ENCODE measurements around the gene OSBPL3. TPM values are rescaled to one million over a fixed set of nuclear protein-coding genes. Genes with fewer than 3 reads are reported as not detected.

OSBPL3 gene
- polyA plus RNA-seq, 1 donor from 2014 or later = 0.26 TPM

DNA sequence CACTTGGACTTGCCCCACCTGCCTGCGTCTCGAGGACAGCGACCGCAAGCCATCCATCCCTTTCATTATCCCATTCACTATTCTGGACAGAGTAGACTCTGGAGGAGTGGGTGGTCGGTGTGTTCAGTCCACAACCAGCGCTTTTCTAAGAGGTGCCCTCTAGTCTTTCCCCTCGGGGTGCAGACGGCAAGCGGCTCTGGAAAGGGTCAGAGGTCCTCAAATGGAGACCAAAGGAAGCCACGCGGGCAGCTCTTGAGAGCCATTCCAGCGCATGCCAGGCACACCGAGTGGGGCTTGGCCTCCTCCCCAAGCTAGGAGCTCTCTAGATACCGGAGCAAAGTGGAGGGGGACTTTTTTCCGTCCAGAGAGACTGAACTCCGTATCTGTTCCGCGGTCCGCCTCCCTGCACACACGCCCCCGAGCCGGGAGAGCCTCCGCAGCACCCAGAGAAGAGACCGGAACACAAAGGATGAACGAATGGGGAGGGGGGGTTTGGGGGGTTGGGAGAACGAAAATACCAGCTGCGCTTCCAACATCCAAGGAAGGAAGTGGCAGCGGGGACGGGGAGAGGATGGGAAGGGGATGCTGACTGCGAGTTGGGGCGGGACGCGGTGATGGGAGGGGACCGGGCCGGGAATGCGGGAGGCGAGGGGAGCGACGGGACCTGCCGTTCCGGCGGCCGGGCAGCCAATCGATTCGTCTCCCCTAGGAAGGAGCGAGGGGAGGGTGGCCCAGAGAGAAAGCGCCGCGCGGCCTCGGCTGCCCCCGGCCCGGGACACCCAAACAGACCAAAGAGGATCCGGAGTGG lies 223.2 kb downstream of the OSBPL3 start:
- Histone ChIP-seq H2AFZ (ENCODE audit: low read depth, low read length) (peak overlapping the region; percentile 86), H3K9me3 (ENCODE audit: low read length) (no peaks in the 10 kb centered on the region), H3F3A (ENCODE audit: insufficient read depth, low read length, poor library complexity, severe bottlenecking) (no peaks in the 10 kb centered on the region), H4K20me1 (ENCODE audit: insufficient read depth) (no peaks in the 10 kb centered on the region), H3K27ac (ENCODE audit: low read length) (peak overlapping the region; percentile 71), H3K27me3 (ENCODE audit: insufficient read depth, low read depth, low read length) (no peaks in the 10 kb centered on the region), H3K4me3 (ENCODE audit: low read length) (peak overlapping the region; percentile 79), H3K9me2 (ENCODE audit: insufficient read depth, low read length) (no peaks in the 10 kb centered on the region), H3K9ac (ENCODE audit: low read length) (peak overlapping the region; percentile 85), H3K79me2 (replicated peaks; ENCODE audit: insufficient read depth, low read length) (no peaks in the 10 kb centered on the region), H3K36me3 (ENCODE audit: insufficient read depth, low read length) (no peaks in the 10 kb centered on the region), H3K4me2 (ENCODE audit: low read length) (peak overlapping the region; percentile 45)
- TF ChIP-seq TAF1 (IDR thresholded peaks at IDR 0.05; ENCODE audit: low read depth) (no peak), MXI1 (conservative IDR thresholded peaks at IDR 0.05; ENCODE audit: poor library complexity, severe bottlenecking) (peak; percentile 17), RAD21 (conservative IDR thresholded peaks at IDR 0.05) (no peak), EZH2 (IDR thresholded peaks at IDR 0.05; ENCODE audit: borderline replicate concordance, insufficient read depth, low read length, poor library complexity, severe bottlenecking) (no peak), POLR2AphosphoS5 (IDR thresholded peaks at IDR 0.05) (peak; percentile 39)
- TF ChIP-seq, protein P1, sequence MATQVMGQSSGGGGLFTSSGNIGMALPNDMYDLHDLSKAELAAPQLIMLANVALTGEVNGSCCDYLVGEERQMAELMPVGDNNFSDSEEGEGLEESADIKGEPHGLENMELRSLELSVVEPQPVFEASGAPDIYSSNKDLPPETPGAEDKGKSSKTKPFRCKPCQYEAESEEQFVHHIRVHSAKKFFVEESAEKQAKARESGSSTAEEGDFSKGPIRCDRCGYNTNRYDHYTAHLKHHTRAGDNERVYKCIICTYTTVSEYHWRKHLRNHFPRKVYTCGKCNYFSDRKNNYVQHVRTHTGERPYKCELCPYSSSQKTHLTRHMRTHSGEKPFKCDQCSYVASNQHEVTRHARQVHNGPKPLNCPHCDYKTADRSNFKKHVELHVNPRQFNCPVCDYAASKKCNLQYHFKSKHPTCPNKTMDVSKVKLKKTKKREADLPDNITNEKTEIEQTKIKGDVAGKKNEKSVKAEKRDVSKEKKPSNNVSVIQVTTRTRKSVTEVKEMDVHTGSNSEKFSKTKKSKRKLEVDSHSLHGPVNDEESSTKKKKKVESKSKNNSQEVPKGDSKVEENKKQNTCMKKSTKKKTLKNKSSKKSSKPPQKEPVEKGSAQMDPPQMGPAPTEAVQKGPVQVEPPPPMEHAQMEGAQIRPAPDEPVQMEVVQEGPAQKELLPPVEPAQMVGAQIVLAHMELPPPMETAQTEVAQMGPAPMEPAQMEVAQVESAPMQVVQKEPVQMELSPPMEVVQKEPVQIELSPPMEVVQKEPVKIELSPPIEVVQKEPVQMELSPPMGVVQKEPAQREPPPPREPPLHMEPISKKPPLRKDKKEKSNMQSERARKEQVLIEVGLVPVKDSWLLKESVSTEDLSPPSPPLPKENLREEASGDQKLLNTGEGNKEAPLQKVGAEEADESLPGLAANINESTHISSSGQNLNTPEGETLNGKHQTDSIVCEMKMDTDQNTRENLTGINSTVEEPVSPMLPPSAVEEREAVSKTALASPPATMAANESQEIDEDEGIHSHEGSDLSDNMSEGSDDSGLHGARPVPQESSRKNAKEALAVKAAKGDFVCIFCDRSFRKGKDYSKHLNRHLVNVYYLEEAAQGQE (IDR thresholded peaks at IDR 0.05; ENCODE audit: borderline replicate concordance) = peak; percentile 12
- TF ChIP-seq, protein P2, sequence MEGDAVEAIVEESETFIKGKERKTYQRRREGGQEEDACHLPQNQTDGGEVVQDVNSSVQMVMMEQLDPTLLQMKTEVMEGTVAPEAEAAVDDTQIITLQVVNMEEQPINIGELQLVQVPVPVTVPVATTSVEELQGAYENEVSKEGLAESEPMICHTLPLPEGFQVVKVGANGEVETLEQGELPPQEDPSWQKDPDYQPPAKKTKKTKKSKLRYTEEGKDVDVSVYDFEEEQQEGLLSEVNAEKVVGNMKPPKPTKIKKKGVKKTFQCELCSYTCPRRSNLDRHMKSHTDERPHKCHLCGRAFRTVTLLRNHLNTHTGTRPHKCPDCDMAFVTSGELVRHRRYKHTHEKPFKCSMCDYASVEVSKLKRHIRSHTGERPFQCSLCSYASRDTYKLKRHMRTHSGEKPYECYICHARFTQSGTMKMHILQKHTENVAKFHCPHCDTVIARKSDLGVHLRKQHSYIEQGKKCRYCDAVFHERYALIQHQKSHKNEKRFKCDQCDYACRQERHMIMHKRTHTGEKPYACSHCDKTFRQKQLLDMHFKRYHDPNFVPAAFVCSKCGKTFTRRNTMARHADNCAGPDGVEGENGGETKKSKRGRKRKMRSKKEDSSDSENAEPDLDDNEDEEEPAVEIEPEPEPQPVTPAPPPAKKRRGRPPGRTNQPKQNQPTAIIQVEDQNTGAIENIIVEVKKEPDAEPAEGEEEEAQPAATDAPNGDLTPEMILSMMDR (IDR thresholded peaks at IDR 0.05; ENCODE audit: poor library complexity, severe bottlenecking) = no peak

DNA sequence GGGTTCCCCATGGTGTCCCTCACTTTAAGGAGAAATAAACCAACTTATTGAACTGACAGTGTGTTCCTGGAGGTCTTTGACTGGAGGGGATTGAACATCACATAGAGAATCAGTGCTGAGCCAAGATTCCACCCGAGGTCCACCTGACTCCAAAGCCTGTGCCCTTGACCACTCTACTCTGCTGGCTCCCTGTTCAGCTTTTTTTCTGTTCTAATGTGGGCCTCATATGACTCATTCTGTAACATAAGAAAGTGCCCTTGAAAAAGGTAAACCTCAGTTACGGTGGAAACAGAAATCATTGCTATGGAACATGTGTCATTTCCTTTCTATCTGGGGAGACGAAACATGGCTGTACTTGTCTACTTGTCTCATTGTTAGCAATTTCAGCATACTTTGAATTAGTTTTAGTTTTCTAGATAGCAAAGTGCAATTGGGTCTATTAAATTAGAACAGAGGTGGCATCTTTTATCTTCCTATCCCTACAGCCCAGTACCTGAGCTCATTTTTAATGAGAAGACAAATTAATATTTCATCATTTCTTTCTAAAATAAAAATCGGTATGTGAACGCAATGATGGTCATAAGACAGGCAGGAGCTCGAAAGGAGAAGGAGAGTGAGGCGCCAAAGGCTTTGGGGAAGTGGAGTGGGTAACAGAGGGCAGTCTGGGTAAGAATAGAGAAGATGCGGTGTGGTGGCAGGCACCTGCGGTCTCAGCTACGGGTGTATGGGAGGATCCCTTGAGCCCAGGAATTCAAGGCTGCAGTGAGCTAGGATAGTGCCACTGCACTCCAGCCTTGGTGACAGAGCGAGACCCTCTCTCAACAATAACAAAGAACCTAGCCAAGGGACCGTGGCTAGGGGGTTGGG lies 224.2 kb downstream of the OSBPL3 start:
- Histone ChIP-seq H3K79me2 (replicated peaks; ENCODE audit: insufficient read depth, low read length) (no peaks in the 10 kb centered on the region), H3K4me3 (ENCODE audit: low read length) (peak overlapping the region; percentile 79), H3K27ac (ENCODE audit: low read length) (no peak overlapping the region), H2AFZ (ENCODE audit: low read depth, low read length) (no peak overlapping the region), H3K27me3 (ENCODE audit: insufficient read depth, low read depth, low read length) (no peaks in the 10 kb centered on the region), H3K9me2 (ENCODE audit: insufficient read depth, low read length) (no peaks in the 10 kb centered on the region), H4K20me1 (ENCODE audit: insufficient read depth) (no peaks in the 10 kb centered on the region), H3K4me2 (ENCODE audit: low read length) (no peak overlapping the region), H3F3A (ENCODE audit: insufficient read depth, low read length, poor library complexity, severe bottlenecking) (no peaks in the 10 kb centered on the region), H3K9ac (ENCODE audit: low read length) (peak overlapping the region; percentile 85), H3K36me3 (ENCODE audit: insufficient read depth, low read length) (no peaks in the 10 kb centered on the region), H3K9me3 (ENCODE audit: low read length) (no peaks in the 10 kb centered on the region)
- TF ChIP-seq EZH2 (IDR thresholded peaks at IDR 0.05; ENCODE audit: borderline replicate concordance, insufficient read depth, low read length, poor library complexity, severe bottlenecking) = no peak
- TF ChIP-seq EP300 (conservative IDR thresholded peaks at IDR 0.05; ENCODE audit: poor library complexity, severe bottlenecking) = no peak
- no peak for TF ChIP-seq MXI1 (conservative IDR thresholded peaks at IDR 0.05; ENCODE audit: poor library complexity, severe bottlenecking)
- TF ChIP-seq, protein P1 (IDR thresholded peaks at IDR 0.05; ENCODE audit: borderline replicate concordance) = no peak
- TF ChIP-seq POLR2AphosphoS5 (IDR thresholded peaks at IDR 0.05) = no peak
- no peak for TF ChIP-seq TAF1 (IDR thresholded peaks at IDR 0.05; ENCODE audit: low read depth)
- no peak for TF ChIP-seq RAD21 (conservative IDR thresholded peaks at IDR 0.05)
- TF ChIP-seq, protein P2 (IDR thresholded peaks at IDR 0.05; ENCODE audit: poor library complexity, severe bottlenecking) = no peak
- no peak for TF ChIP-seq SMC3 (conservative IDR thresholded peaks at IDR 0.05; ENCODE audit: poor library complexity)

Data from neural cell (in vitro differentiated cells).